ENCODE results near the gene TBL1X. TPM values are rescaled to one million over a fixed set of nuclear protein-coding genes. Genes with fewer than 3 reads are reported as not detected.

TBL1X gene
- total and polyA plus RNA-seq, 7 donors: 2.0 to 17.6 (median 7.8) TPM

GRCh38 chrX:9775930-9776329 lies 311.1 kb downstream of the TBL1X start:
- no peak for ATAC-seq
- WGBS, 3 donors: 81 to 95% (median 83%) methylated on average over 8 of the region's 8 CpGs
- Histone ChIP-seq H3K9me3 (no peaks in the 10 kb centered on the region), H3K27ac (no peak overlapping the region), H3K27me3 (ENCODE audit: insufficient read depth in 3 of 3, low read length in 2 of 3) (no peaks in the 10 kb centered on the region), H3K4me1 (no peaks in the 10 kb centered on the region), H3K36me3 (ENCODE audit: insufficient read depth in 1 of 2, low read depth in 1 of 2) (no peaks in the 10 kb centered on the region), H3K4me3 (no peak overlapping the region)
- intact Hi-C loops (cut with DNase I): no loop called here
- no peak for TF ChIP-seq CTCF (IDR thresholded peaks at IDR 0.05)
- DNase-seq: no peak

- no peak for DNase-seq
- 74 to 80% (median 76%) methylated on average over 7 of the region's 7 CpGs for WGBS, 3 donors
- Histone ChIP-seq H3K27ac (no peak overlapping the region), H3K9me3 (no peaks in the 10 kb centered on the region), H3K4me3 (no peak overlapping the region), H3K27me3 (ENCODE audit: insufficient read depth in 3 of 3, low read length in 2 of 3) (peaks cover 0 to 21% (median 0%) of the 10 kb centered on the region in 3 donors), H3K4me1 (no peaks in the 10 kb centered on the region), H3K36me3 (ENCODE audit: insufficient read depth in 1 of 2, low read depth in 1 of 2) (no peaks in the 10 kb centered on the region)
- no peak for ATAC-seq
- intact Hi-C loops (cut with DNase I): no loop called here
- no peak for TF ChIP-seq CTCF (IDR thresholded peaks at IDR 0.05)
Measured at GRCh38 chrX:9781941-9782340, 317.1 kb downstream of the TBL1X start.

GRCh38 chrX:9784332-9784731 lies 319.5 kb downstream of the TBL1X start:
- Histone ChIP-seq H3K9me3 (no peaks in the 10 kb centered on the region), H3K27ac (no peak overlapping the region), H3K36me3 (ENCODE audit: insufficient read depth in 1 of 2, low read depth in 1 of 2) (no peaks in the 10 kb centered on the region), H3K27me3 (ENCODE audit: insufficient read depth in 3 of 3, low read length in 2 of 3) (peaks cover 0 to 45% (median 3%) of the 10 kb centered on the region in 3 donors), H3K4me1 (no peaks in the 10 kb centered on the region), H3K4me3 (no peak overlapping the region)
- 85 to 91% (median 90%) methylated on average over 8 of the region's 8 CpGs for WGBS, 3 donors
- TF ChIP-seq CTCF (IDR thresholded peaks at IDR 0.05): no peak
- ATAC-seq: no peak
- no peak for DNase-seq
- intact Hi-C loops (cut with DNase I): no loop called here

GRCh38 chrX:9785254-9785943 lies 320.5 kb downstream of the TBL1X start:
- no peak for TF ChIP-seq CTCF (IDR thresholded peaks at IDR 0.05)
- H3K36me3 ChIP-seq (ENCODE audit: insufficient read depth in 1 of 2, low read depth in 1 of 2): no peaks in the 10 kb centered on the region
- H3K27me3 ChIP-seq (ENCODE audit: insufficient read depth in 3 of 3, low read length in 2 of 3): peaks cover 0 to 49% (median 3%) of the 10 kb centered on the region in 3 donors
- no peak overlapping the region for H3K27ac ChIP-seq
- H3K4me3 ChIP-seq: peak overlapping the region; percentile 60
- H3K4me1 ChIP-seq: no peaks in the 10 kb centered on the region
- DNase-seq (no peak), ATAC-seq (no peak)
- H3K9me3 ChIP-seq: no peaks in the 10 kb centered on the region
- 11 to 31% (median 19%) methylated on average over 16 to 57 of the region's 58 CpGs for WGBS, 3 donors
- intact Hi-C loops (cut with DNase I): no loop called here
